Effector memory CD4-positive, alpha-beta T cell (primary cell): ENCODE data around the gene MINDY4.

Experiments used
- DNase-seq, 3 donors: peaks; one replicate each; pipeline ENCODE4 v3.0.0-alpha.2; 2020
- H3K27ac ChIP-seq: 2 replicates; pipeline ENCODE4 v1.7.0; 2013; ENCODE audit warnings: mild to moderate bottlenecking, low read length, moderate library complexity; ENCODE audit not compliant: insufficient read depth, poor library complexity, severe bottlenecking
- H3K27me3 ChIP-seq: replicated peaks from 2 replicates; pipeline ENCODE4 v1.7.0; 2013; ENCODE audit warnings: mild to moderate bottlenecking, low read length; ENCODE audit not compliant: insufficient read depth, control insufficient read depth, poor library complexity, severe bottlenecking
- H3K36me3 ChIP-seq: 2 replicates; pipeline ENCODE4 v1.7.0; 2013; ENCODE audit warnings: mild to moderate bottlenecking, low read length, moderate library complexity; ENCODE audit not compliant: control insufficient read depth, insufficient read depth
- H3K4me1 ChIP-seq: 2 replicates; pipeline ENCODE4 v1.7.0; 2013; ENCODE audit warnings: low read length, mild to moderate bottlenecking; ENCODE audit not compliant: control insufficient read depth, insufficient read depth, poor library complexity, severe bottlenecking
- H3K4me3 ChIP-seq: 2 replicates; pipeline ENCODE4 v1.7.0; 2013; ENCODE audit warnings: low read length, low read depth, mild to moderate bottlenecking; ENCODE audit not compliant: insufficient read depth, poor library complexity, severe bottlenecking
- H3K9me3 ChIP-seq: 2 replicates; pipeline ENCODE4 v1.7.0; 2013; ENCODE audit warnings: mild to moderate bottlenecking, low read length, moderate library complexity; ENCODE audit not compliant: control insufficient read depth

MINDY4 gene

GRCh38 chr7:30841025-30841735 is 70.0 kb downstream of the MINDY4 start:
- Histone ChIP-seq H3K9me3 (no peaks in the 10 kb centered on the region), H3K4me3 (no peak overlapping the region), H3K36me3 (no peaks in the 10 kb centered on the region), H3K27me3 (no peaks in the 10 kb centered on the region), H3K4me1 (no peaks in the 10 kb centered on the region), H3K27ac (no peak overlapping the region)
- DNase-seq, result no peak

GRCh38 chr7:30841801-30842541 is 70.8 kb downstream of the MINDY4 start:
- no peak overlapping the region for H3K27ac ChIP-seq
- DNase-seq, result no peak
- H3K4me3 ChIP-seq, result no peak overlapping the region
- no peaks in the 10 kb centered on the region for H3K9me3 ChIP-seq
- no peaks in the 10 kb centered on the region for H3K36me3 ChIP-seq
- no peaks in the 10 kb centered on the region for H3K4me1 ChIP-seq
- no peaks in the 10 kb centered on the region for H3K27me3 ChIP-seq

DNA sequence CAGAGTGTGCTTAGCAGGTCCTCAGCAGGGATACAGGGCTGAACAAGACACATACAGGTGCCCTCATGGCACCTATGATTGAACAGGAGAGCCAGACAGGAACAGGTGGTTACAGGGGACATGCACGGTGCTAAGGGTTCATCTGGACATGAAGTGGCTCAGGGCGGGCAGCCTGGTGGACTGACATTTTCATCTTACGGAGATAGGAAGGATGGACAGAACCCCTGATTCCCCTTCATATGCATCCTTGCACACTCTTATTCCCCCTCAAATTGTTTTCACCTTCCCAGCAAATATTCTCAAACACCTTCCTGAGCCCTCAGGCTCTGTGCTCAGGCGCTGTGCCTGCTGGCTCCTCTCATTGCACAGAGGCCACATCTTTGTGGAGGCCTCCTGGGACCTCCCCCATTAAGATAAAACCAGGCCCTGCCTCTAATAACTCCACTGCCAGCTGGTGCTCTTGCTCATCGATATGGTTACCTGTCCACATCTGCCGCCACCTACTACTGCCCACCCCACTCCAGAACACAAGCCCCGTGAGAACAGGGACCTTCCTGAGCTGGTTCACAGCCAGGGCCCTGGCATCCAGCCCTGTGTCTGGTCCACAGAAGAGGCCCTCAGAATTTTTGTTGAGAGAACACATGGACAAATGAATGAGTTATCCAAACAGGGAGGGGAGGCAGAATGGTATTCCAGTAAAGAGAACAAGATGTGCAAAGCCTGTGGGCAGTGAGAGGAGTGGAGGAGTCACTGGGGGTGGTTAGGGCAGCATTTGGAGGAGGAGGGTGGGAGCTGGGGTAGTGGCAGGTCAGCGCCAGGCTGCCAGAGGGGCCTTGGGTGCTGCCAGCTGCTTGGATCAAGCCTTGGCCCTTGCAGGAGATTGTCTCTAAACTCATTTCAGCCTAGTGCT is 71.6 kb downstream of the MINDY4 start:
- no peaks in the 10 kb centered on the region for H3K27me3 ChIP-seq
- no peaks in the 10 kb centered on the region for H3K36me3 ChIP-seq
- DNase-seq, result no peak
- no peak overlapping the region for H3K4me3 ChIP-seq
- no peak overlapping the region for H3K27ac ChIP-seq
- no peaks in the 10 kb centered on the region for H3K9me3 ChIP-seq
- H3K4me1 ChIP-seq, result no peaks in the 10 kb centered on the region

DNA sequence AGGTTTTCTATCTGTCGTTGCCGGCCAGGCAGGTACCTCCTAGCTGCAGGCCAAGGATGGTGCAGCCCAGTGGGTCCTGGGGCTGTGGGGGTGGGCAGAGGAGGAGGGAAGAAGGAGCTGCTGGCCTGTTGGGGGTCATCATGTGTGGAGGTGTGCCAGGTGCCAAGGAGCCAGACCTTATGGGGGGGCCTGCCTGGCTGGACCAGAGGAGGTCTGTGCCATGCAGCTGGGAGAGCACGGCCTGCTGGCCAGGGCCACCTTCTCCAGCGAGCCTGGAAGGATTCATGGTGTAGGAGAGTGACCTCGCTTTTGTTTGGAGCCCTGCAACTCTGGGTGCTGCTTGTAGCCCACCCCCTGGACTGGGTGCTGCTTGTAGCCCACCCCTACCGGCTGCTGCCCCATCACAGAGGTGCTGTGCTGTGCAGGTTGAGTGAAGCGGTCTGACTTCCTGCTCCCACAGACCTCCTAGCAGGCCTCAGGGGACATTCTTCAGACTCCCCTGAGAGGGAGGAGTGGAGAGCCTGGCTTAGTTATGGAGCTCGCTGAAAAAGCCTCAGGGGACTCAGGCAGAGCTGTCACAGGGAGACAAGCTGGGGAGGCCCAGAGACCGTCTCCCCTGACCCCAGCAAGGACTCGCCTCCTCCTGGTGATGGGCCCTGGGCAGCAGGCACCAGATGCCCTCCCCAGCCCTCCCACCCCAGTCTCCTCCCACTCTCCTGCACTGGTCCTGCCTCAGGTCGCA is 72.7 kb downstream of the MINDY4 start:
- DNase-seq, result no peak
- Histone ChIP-seq H3K36me3 (no peaks in the 10 kb centered on the region), H3K4me3 (no peak overlapping the region), H3K27me3 (no peaks in the 10 kb centered on the region), H3K27ac (no peak overlapping the region), H3K9me3 (no peaks in the 10 kb centered on the region), H3K4me1 (no peaks in the 10 kb centered on the region)

GRCh38 chr7:30844483-30844874 is 73.3 kb downstream of the MINDY4 start:
- Histone ChIP-seq H3K9me3 (no peaks in the 10 kb centered on the region), H3K4me3 (no peak overlapping the region), H3K4me1 (no peaks in the 10 kb centered on the region), H3K27me3 (no peaks in the 10 kb centered on the region), H3K27ac (no peak overlapping the region), H3K36me3 (no peaks in the 10 kb centered on the region)
- no peak for DNase-seq

- Histone ChIP-seq H3K36me3 (no peaks in the 10 kb centered on the region), H3K9me3 (no peaks in the 10 kb centered on the region), H3K27ac (no peak overlapping the region), H3K27me3 (no peaks in the 10 kb centered on the region), H3K4me3 (no peak overlapping the region), H3K4me1 (no peaks in the 10 kb centered on the region)
- no peak for DNase-seq
Observed at GRCh38 chr7:30844916-30845315, 73.7 kb downstream of the MINDY4 start.

DNA sequence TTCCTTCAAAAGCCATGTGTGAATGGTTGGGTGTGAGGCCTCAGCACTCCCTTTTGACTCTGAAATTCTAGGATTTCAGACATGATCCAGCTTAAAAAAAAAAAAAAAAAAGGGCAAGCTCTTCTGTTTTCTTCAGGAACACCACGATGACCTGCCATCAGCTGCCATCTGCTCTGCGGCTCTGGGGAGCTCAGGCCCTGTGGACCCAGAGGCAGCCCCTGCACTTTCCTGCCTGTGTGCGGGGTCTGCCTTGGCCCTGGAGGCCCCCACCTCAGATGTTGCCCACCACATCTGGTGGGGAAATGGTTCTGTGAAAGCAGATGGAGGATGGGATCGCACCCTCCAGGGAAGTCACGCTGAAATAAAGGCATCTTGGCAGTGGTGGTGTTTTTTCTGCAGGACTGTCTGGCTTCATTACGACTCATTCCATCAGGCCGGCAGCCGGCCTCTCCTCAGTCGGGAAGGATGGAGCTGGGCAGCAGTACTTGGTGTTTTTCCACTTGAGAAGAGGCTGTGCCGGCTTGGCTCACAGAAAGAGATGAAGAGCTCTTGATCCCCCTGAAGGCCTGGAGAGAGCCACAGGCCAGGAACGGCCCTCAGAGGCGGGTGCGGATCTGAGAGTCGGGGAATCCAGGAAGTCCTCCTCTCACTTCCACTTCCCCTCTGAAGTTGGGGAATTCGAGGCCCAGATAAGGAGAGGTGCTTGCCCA is 74.4 kb downstream of the MINDY4 start:
- no peaks in the 10 kb centered on the region for H3K9me3 ChIP-seq
- DNase-seq, result no peak
- no peaks in the 10 kb centered on the region for H3K36me3 ChIP-seq
- no peak overlapping the region for H3K4me3 ChIP-seq
- H3K4me1 ChIP-seq, result no peaks in the 10 kb centered on the region
- no peaks in the 10 kb centered on the region for H3K27me3 ChIP-seq
- no peak overlapping the region for H3K27ac ChIP-seq

DNA sequence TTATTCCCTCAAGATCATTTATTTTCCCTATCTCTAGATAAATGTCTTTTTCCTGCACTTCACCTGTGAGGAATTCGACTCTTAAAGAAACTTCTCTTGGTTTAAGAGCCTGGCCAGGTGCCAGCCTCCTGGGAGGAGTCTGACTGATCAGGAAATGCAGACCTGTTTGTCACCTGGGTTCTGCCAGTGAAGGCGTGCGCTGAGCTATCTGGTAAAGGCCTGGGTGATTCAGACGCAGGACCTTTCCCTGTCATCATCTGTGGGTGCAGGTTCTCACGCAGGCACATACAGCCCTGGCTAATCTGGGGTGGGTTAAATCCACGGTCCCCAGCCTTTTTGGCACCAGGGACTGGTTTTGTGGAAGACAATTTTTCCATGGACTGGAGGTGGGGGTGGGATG is 75.2 kb downstream of the MINDY4 start:
- H3K4me1 ChIP-seq, result no peaks in the 10 kb centered on the region
- no peaks in the 10 kb centered on the region for H3K36me3 ChIP-seq
- H3K4me3 ChIP-seq, result no peak overlapping the region
- no peak overlapping the region for H3K27ac ChIP-seq
- no peaks in the 10 kb centered on the region for H3K27me3 ChIP-seq
- no peaks in the 10 kb centered on the region for H3K9me3 ChIP-seq
- DNase-seq, result no peak

DNA sequence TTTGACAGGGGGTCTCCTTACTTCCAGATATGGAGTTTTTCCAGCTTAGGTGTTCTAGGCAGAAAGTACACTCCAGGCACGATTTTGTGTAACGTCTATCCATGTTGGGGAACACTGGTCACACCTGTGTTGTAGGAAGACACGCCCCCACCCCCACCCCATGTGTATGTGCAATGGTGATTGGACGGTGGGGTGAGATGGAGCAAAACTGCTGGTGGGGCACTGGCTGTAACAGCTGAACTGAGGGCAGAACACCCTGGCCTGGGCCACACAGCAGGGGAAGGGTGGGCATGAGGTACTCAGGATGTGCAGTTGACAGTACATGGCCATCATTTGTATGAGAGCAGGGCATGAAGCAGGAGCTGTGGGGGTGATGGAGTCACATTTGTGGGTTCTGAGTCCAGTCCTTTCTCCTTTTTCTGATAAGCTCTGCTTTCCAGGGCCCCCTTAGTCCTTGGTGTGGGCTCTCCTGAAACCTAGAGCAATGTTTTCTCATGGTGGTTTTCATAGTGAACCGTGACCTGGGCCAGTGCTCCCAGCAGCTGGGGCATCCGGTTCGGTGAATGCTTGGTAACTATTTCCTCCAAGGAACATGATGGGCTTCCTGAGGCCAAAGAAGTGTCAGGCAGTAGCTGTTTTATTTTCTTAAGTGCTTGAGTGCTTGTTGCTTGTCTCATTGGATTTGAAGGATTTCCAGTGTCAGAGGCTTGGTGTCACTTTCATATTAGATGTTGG is 77.1 kb downstream of the MINDY4 start:
- no peaks in the 10 kb centered on the region for H3K4me1 ChIP-seq
- no peak overlapping the region for H3K4me3 ChIP-seq
- no peaks in the 10 kb centered on the region for H3K36me3 ChIP-seq
- no peaks in the 10 kb centered on the region for H3K27me3 ChIP-seq
- H3K27ac ChIP-seq, result no peak overlapping the region
- no peak for DNase-seq
- H3K9me3 ChIP-seq, result no peaks in the 10 kb centered on the region
